Calu3 (cell line): ENCODE data around the gene NLRC5. TPM values are rescaled to one million over a fixed set of nuclear protein-coding genes. Genes with fewer than 3 reads are reported as not detected.

ENCODE experiments used
- BruUV-seq: library from RNA; stranded (reverse); fragments of 400-500 nt; replicated peaks from 2 replicates; lab custom pipeline; 2021; lab: Mats Ljungman, UMichigan
- CTCF ChIA-PET: fragments of 300-600 bp; sonication (Branson Sonifier 250); formaldehyde crosslinking; loops from one replicate; lab custom pipeline; 2022; ENCODE audit warnings: antibody characterized with exemption; lab: Charles Lee
- DNase-seq: peaks from one replicate; pipeline ENCODE4 v3.0.0; 2022
- H3K27ac Mint-ChIP-seq: one replicate; pipeline ENCODE4 v1.8.0; 2022; ENCODE audit warnings: mixed read lengths; ENCODE audit not compliant: unreplicated experiment
- H3K27me3 Mint-ChIP-seq: one replicate; pipeline ENCODE4 v1.8.0; 2022; ENCODE audit warnings: mixed read lengths; ENCODE audit not compliant: unreplicated experiment
- H3K36me3 Mint-ChIP-seq: one replicate; pipeline ENCODE4 v1.8.0; 2022; ENCODE audit warnings: mild to moderate bottlenecking, moderate library complexity, mixed read lengths; ENCODE audit not compliant: insufficient read depth, unreplicated experiment
- H3K4me1 Mint-ChIP-seq: one replicate; pipeline ENCODE4 v1.8.0; 2022; ENCODE audit warnings: mild to moderate bottlenecking, low read depth, mixed read lengths; ENCODE audit not compliant: unreplicated experiment
- H3K4me3 Mint-ChIP-seq: one replicate; pipeline ENCODE4 v1.8.0; 2022; ENCODE audit warnings: mild to moderate bottlenecking, low read depth, moderate library complexity, mixed read lengths; ENCODE audit not compliant: unreplicated experiment
- H3K9me3 Mint-ChIP-seq: one replicate; pipeline ENCODE4 v1.8.0; 2022; ENCODE audit warnings: low read depth, mixed read lengths; ENCODE audit not compliant: unreplicated experiment
- CTCF ChIP-seq: fragments of 200-600 bp; IDR thresholded peaks from one replicate; pipeline ENCODE4 v1.8.0; 2022; ENCODE audit warnings: antibody characterized with exemption; ENCODE audit not compliant: unreplicated experiment
- intact Hi-C: fragments of 100-400 bp; cut with micrococcal nuclease; formaldehyde crosslinking; loops from one replicate; pipeline ENCODE4 v1.10.0; 2022; ENCODE audit not compliant: unreplicated experiment
- total RNA-seq: library from RNA; stranded (reverse); gene quantifications from 2 replicates; pipeline ENCODE4 v1.2.3, GENCODE V29; 2022

Gene NLRC5
- total RNA-seq, 1 experiment from 2014 or later = 18.0 TPM

DNA sequence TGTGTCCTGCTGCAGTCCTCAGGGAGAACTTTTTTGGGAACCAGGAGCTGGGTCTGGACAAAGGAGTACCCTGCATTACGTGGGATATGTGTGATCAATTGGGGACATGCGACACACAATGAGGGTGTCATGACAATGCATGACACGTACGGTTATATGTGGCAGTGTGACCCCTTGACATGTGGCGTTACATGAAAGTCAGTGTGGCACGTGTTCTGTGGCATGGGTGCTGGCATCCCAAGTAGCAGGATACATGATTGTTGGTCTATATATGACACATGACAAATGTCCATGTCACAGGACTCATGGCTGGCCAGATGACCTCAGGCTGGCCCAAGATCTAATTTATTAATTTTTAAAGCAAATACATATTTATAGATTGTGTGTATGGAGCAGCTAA lies 93.3 kb downstream of the NLRC5 start:
- no peak for DNase-seq
- no peak overlapping the region for H3K4me3 Mint-ChIP-seq
- no peaks in the 10 kb centered on the region for H3K36me3 Mint-ChIP-seq
- no peak overlapping the region for H3K27ac Mint-ChIP-seq
- peaks cover 56% of the 10 kb centered on the region for H3K27me3 Mint-ChIP-seq
- H3K4me1 Mint-ChIP-seq = no peaks in the 10 kb centered on the region
- no TSS peak for BruUV-seq
- CTCF ChIA-PET = interaction anchor here (0.8 to 1.1 kb wide), 2 partner anchors 11 to 23 kb away, joined by 3 read pairs; no protein-coding TSS in a partner anchor
- TF ChIP-seq CTCF = no peak
- intact Hi-C loops = loop anchor here (5.0 to 10.0 kb wide), 3 partner anchors 220 to 432 kb away; no protein-coding TSS in a partner anchor
- H3K9me3 Mint-ChIP-seq = no peaks in the 10 kb centered on the region

DNA sequence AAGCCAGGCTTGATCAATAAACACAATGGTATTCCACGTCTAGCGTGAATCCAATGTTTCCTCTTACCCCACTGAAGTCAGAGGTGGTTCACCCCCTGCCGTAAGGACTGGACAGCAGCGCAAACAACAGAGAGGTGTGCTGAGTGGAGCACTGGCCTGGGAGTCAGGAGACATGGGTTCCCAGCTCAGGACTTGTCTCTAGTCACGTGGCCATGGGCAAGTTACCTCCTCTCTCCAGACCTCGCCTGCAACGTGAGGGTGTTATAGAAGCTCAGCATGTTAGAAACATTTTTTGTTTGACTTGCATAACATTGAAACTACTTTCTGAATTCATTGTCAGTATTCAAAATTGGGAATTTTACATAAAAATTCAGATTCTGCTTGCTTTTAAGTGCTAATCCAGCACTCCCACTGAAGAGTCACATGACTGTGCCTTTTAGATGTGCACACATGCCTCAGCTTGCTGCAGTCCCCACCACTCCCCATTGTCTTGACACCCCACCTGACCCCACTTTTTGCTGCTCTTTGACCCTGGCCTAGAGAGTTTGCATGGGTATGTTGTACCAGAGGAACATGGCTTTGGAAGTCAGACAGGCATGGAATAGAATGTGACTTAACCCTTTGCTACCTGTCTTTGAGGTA lies 94.2 kb downstream of the NLRC5 start:
- Mint-ChIP-seq H3K4me3 (no peak overlapping the region), H3K9me3 (no peaks in the 10 kb centered on the region), H3K36me3 (no peaks in the 10 kb centered on the region), H3K27me3 (peaks cover 64% of the 10 kb centered on the region), H3K27ac (no peak overlapping the region), H3K4me1 (no peaks in the 10 kb centered on the region)
- no peak for TF ChIP-seq CTCF
- no peak for DNase-seq
- CTCF ChIA-PET = interaction anchor here (0.8 to 1.6 kb wide), 3 partner anchors 9 to 338 kb away, joined by 3 to 9 read pairs (median 4); partner anchors contain the start of gene CPNE2
- no TSS peak for BruUV-seq
- intact Hi-C loops = loop anchor here (1.0 to 10.0 kb wide), 4 partner anchors 85 to 431 kb away; no protein-coding TSS in a partner anchor

DNA sequence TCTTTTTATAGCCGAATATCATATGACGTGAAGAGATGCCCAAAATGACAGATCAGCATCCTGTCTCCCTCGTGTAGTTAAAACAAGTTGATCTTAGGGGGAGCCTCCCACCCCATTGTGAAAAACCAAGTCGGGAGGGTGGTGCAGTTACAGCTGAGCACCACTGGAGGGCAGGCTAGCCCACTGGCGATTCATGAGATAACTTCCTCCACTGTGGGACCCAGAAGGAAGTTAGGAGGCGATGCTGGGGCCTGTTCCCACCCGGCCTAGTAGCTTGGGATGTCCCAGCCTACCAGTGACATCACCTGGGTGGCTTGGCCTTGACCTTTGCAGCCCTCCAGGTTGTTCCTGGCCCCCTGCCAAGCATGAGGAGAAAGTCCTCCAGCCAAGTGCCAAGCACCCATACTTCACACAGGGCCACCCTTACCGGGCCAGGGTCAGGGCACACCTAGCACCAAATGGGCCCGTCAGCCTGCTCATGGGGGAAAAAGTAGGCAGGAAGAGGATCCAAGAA lies 95.0 kb downstream of the NLRC5 start:
- CTCF ChIA-PET = interaction anchor here (0.6 to 1.6 kb wide), 4 partner anchors 9 to 338 kb away, joined by 3 to 9 read pairs (median 4); partner anchors contain the start of gene CPNE2
- no peaks in the 10 kb centered on the region for H3K36me3 Mint-ChIP-seq
- H3K9me3 Mint-ChIP-seq = no peaks in the 10 kb centered on the region
- H3K27me3 Mint-ChIP-seq = peaks cover 66% of the 10 kb centered on the region
- peak; percentile 76 for DNase-seq
- H3K4me1 Mint-ChIP-seq = no peaks in the 10 kb centered on the region
- no peak overlapping the region for H3K27ac Mint-ChIP-seq
- BruUV-seq = no TSS peak
- intact Hi-C loops = loop anchor here (1.0 to 10.0 kb wide), 4 partner anchors 84 to 430 kb away; no protein-coding TSS in a partner anchor
- no peak overlapping the region for H3K4me3 Mint-ChIP-seq
- TF ChIP-seq CTCF = peak; percentile 94

GRCh38 chr16:57084996-57085395 lies 95.6 kb downstream of the NLRC5 start:
- Mint-ChIP-seq H3K27me3 (peaks cover 66% of the 10 kb centered on the region), H3K9me3 (no peaks in the 10 kb centered on the region), H3K36me3 (no peaks in the 10 kb centered on the region), H3K4me1 (no peaks in the 10 kb centered on the region), H3K27ac (no peak overlapping the region), H3K4me3 (no peak overlapping the region)
- DNase-seq = no peak
- intact Hi-C loops = loop anchor here (1.0 to 10.0 kb wide), 4 partner anchors 83 to 430 kb away; no protein-coding TSS in a partner anchor
- no peak for TF ChIP-seq CTCF
- CTCF ChIA-PET = interaction anchor here (0.6 to 1.6 kb wide), 3 partner anchors 8 to 337 kb away, joined by 4 to 9 read pairs (median 5); partner anchors contain the start of gene CPNE2
- BruUV-seq = no TSS peak
